Activated CD8-positive, alpha-beta memory T cell treated with anti-CD3 and anti-CD28 coated beads, Interleukin-2, amount 10 ng/mL, durations not matched to agents 7 days and 5 days (primary cell): Measurements from ENCODE around the gene SEMA3E. TPM values are rescaled to one million over a fixed set of nuclear protein-coding genes. Genes with fewer than 3 reads are reported as not detected.

Experiments used
- ATAC-seq: fragments of 150-1000 bp; cut with Tn5 transposase; one replicate; pipeline ENCODE4 v1.10.0; 2021; ENCODE audit warnings: moderate library complexity
- CTCF ChIA-PET: fragments of 350-600 bp; sonication (Branson Sonifier 250); formaldehyde crosslinking; loops from one replicate; lab custom pipeline; 2021; ENCODE audit warnings: antibody characterized with exemption; lab: Charles Lee
- DNase-seq: peaks from one replicate; pipeline ENCODE4 v3.0.0-alpha.2; 2020
- H3K27ac Mint-ChIP-seq: one replicate; pipeline ENCODE4 v1.8.0; 2021; ENCODE audit warnings: mild to moderate bottlenecking, mixed read lengths
- H3K27me3 Mint-ChIP-seq: one replicate; pipeline ENCODE4 v1.8.0; 2021; ENCODE audit warnings: mixed read lengths
- H3K36me3 Mint-ChIP-seq: one replicate; pipeline ENCODE4 v1.8.0; 2021; ENCODE audit warnings: mild to moderate bottlenecking, mixed read lengths
- H3K4me1 Mint-ChIP-seq: one replicate; pipeline ENCODE4 v1.8.0; 2021; ENCODE audit warnings: mixed read lengths
- H3K4me3 Mint-ChIP-seq: one replicate; pipeline ENCODE4 v1.8.0; 2021; ENCODE audit warnings: mild to moderate bottlenecking, moderate library complexity, mixed read lengths
- H3K9me3 Mint-ChIP-seq: one replicate; pipeline ENCODE4 v1.8.0; 2022; ENCODE audit warnings: low read depth, mixed read lengths
- total RNA-seq, 2 experiments: library from RNA; stranded (reverse); gene quantifications; one replicate each; pipeline ENCODE4 v1.2.3, GENCODE V29; 2021

The SEMA3E gene
- total RNA-seq, 2 experiments from 2014 or later = not detected

- Mint-ChIP-seq H3K4me1 (no peaks in the 10 kb centered on the region), H3K36me3 (no peaks in the 10 kb centered on the region), H3K9me3 (peaks cover 4% of the 10 kb centered on the region), H3K4me3 (no peak overlapping the region), H3K27ac (no peak overlapping the region), H3K27me3 (no peaks in the 10 kb centered on the region)
- DNase-seq = no peak
- ATAC-seq = no peak
- CTCF ChIA-PET = no interaction called here
These were observed 35.7 kb downstream of the SEMA3E start for GRCh38 chr7:83613232-83613631.

- Mint-ChIP-seq H3K9me3 (peaks cover 6% of the 10 kb centered on the region), H3K4me3 (no peak overlapping the region), H3K36me3 (no peaks in the 10 kb centered on the region), H3K27ac (no peak overlapping the region), H3K27me3 (no peaks in the 10 kb centered on the region), H3K4me1 (no peaks in the 10 kb centered on the region)
- DNase-seq (no peak), ATAC-seq (no peak)
- CTCF ChIA-PET = no interaction called here
These were observed 37.2 kb downstream of the SEMA3E start for GRCh38 chr7:83611776-83612175.

- H3K4me1 Mint-ChIP-seq = no peaks in the 10 kb centered on the region
- H3K27me3 Mint-ChIP-seq = no peaks in the 10 kb centered on the region
- H3K9me3 Mint-ChIP-seq = peaks cover 6% of the 10 kb centered on the region
- no peak overlapping the region for H3K4me3 Mint-ChIP-seq
- CTCF ChIA-PET = no interaction called here
- DNase-seq (no peak), ATAC-seq (no peak)
- no peaks in the 10 kb centered on the region for H3K36me3 Mint-ChIP-seq
- no peak overlapping the region for H3K27ac Mint-ChIP-seq
These were observed 38.2 kb downstream of the SEMA3E start for GRCh38 chr7:83610649-83611304.

GRCh38 chr7:83608716-83609115 lies 40.2 kb downstream of the SEMA3E start:
- CTCF ChIA-PET = no interaction called here
- no peaks in the 10 kb centered on the region for H3K4me1 Mint-ChIP-seq
- no peaks in the 10 kb centered on the region for H3K36me3 Mint-ChIP-seq
- no peak overlapping the region for H3K4me3 Mint-ChIP-seq
- ATAC-seq = no peak
- H3K27me3 Mint-ChIP-seq = no peaks in the 10 kb centered on the region
- H3K9me3 Mint-ChIP-seq = peaks cover 10% of the 10 kb centered on the region
- no peak for DNase-seq
- no peak overlapping the region for H3K27ac Mint-ChIP-seq

GRCh38 chr7:83603649-83604048 lies 45.3 kb downstream of the SEMA3E start:
- no peaks in the 10 kb centered on the region for H3K27me3 Mint-ChIP-seq
- ATAC-seq (no peak), DNase-seq (no peak)
- no peak overlapping the region for H3K4me3 Mint-ChIP-seq
- H3K4me1 Mint-ChIP-seq = no peaks in the 10 kb centered on the region
- H3K36me3 Mint-ChIP-seq = no peaks in the 10 kb centered on the region
- CTCF ChIA-PET = no interaction called here
- no peak overlapping the region for H3K27ac Mint-ChIP-seq
- H3K9me3 Mint-ChIP-seq = peaks cover 13% of the 10 kb centered on the region

GRCh38 chr7:83599131-83599530 lies 49.8 kb downstream of the SEMA3E start:
- Mint-ChIP-seq H3K36me3 (no peaks in the 10 kb centered on the region), H3K27ac (no peak overlapping the region), H3K4me3 (no peak overlapping the region), H3K9me3 (peaks cover 7% of the 10 kb centered on the region), H3K4me1 (no peaks in the 10 kb centered on the region), H3K27me3 (no peaks in the 10 kb centered on the region)
- ATAC-seq = no peak
- CTCF ChIA-PET = no interaction called here
- no peak for DNase-seq

- no peak for DNase-seq
- Mint-ChIP-seq H3K27ac (no peak overlapping the region), H3K4me3 (no peak overlapping the region), H3K36me3 (no peaks in the 10 kb centered on the region), H3K27me3 (no peaks in the 10 kb centered on the region), H3K9me3 (no peaks in the 10 kb centered on the region), H3K4me1 (no peaks in the 10 kb centered on the region)
- CTCF ChIA-PET = no interaction called here
- no peak for ATAC-seq
These were observed 54.9 kb downstream of the SEMA3E start for GRCh38 chr7:83593921-83594475.

- Mint-ChIP-seq H3K4me1 (no peaks in the 10 kb centered on the region), H3K27me3 (no peaks in the 10 kb centered on the region), H3K27ac (no peak overlapping the region), H3K36me3 (no peaks in the 10 kb centered on the region), H3K9me3 (peaks cover 3% of the 10 kb centered on the region), H3K4me3 (no peak overlapping the region)
- DNase-seq = no peak
- ATAC-seq = no peak
- CTCF ChIA-PET = no interaction called here
These were observed 60.2 kb downstream of the SEMA3E start for GRCh38 chr7:83588602-83589240.

GRCh38 chr7:83586281-83586680 lies 62.7 kb downstream of the SEMA3E start:
- DNase-seq = no peak
- H3K36me3 Mint-ChIP-seq = no peaks in the 10 kb centered on the region
- H3K27ac Mint-ChIP-seq = no peak overlapping the region
- H3K9me3 Mint-ChIP-seq = peaks cover 3% of the 10 kb centered on the region
- ATAC-seq = no peak
- CTCF ChIA-PET = no interaction called here
- no peaks in the 10 kb centered on the region for H3K27me3 Mint-ChIP-seq
- no peaks in the 10 kb centered on the region for H3K4me1 Mint-ChIP-seq
- no peak overlapping the region for H3K4me3 Mint-ChIP-seq

GRCh38 chr7:83581667-83582435 lies 67.1 kb downstream of the SEMA3E start:
- Mint-ChIP-seq H3K4me1 (no peaks in the 10 kb centered on the region), H3K27ac (no peak overlapping the region), H3K27me3 (no peaks in the 10 kb centered on the region), H3K9me3 (peaks cover 3% of the 10 kb centered on the region), H3K4me3 (no peak overlapping the region), H3K36me3 (no peaks in the 10 kb centered on the region)
- DNase-seq (no peak), ATAC-seq (no peak)
- CTCF ChIA-PET = no interaction called here

GRCh38 chr7:83579740-83580139 lies 69.2 kb downstream of the SEMA3E start:
- CTCF ChIA-PET = no interaction called here
- H3K4me3 Mint-ChIP-seq = no peak overlapping the region
- DNase-seq (no peak), ATAC-seq (no peak)
- H3K9me3 Mint-ChIP-seq = peaks cover 3% of the 10 kb centered on the region
- H3K36me3 Mint-ChIP-seq = no peaks in the 10 kb centered on the region
- no peak overlapping the region for H3K27ac Mint-ChIP-seq
- no peaks in the 10 kb centered on the region for H3K4me1 Mint-ChIP-seq
- H3K27me3 Mint-ChIP-seq = no peaks in the 10 kb centered on the region

GRCh38 chr7:83575436-83575835 lies 73.5 kb downstream of the SEMA3E start:
- no peaks in the 10 kb centered on the region for H3K4me1 Mint-ChIP-seq
- H3K27me3 Mint-ChIP-seq = no peaks in the 10 kb centered on the region
- no peaks in the 10 kb centered on the region for H3K9me3 Mint-ChIP-seq
- H3K27ac Mint-ChIP-seq = no peak overlapping the region
- CTCF ChIA-PET = no interaction called here
- no peak overlapping the region for H3K4me3 Mint-ChIP-seq
- DNase-seq (no peak), ATAC-seq (no peak)
- H3K36me3 Mint-ChIP-seq = no peaks in the 10 kb centered on the region

- H3K4me1 Mint-ChIP-seq = no peaks in the 10 kb centered on the region
- CTCF ChIA-PET = no interaction called here
- no peak overlapping the region for H3K27ac Mint-ChIP-seq
- no peak overlapping the region for H3K4me3 Mint-ChIP-seq
- no peak for ATAC-seq
- H3K36me3 Mint-ChIP-seq = no peaks in the 10 kb centered on the region
- H3K27me3 Mint-ChIP-seq = no peaks in the 10 kb centered on the region
- no peaks in the 10 kb centered on the region for H3K9me3 Mint-ChIP-seq
- DNase-seq = no peak
These were observed 74.3 kb downstream of the SEMA3E start for GRCh38 chr7:83574616-83575015.

- DNase-seq = no peak
- no peak overlapping the region for H3K4me3 Mint-ChIP-seq
- no peak overlapping the region for H3K27ac Mint-ChIP-seq
- no peaks in the 10 kb centered on the region for H3K4me1 Mint-ChIP-seq
- peaks cover 6% of the 10 kb centered on the region for H3K9me3 Mint-ChIP-seq
- no peaks in the 10 kb centered on the region for H3K36me3 Mint-ChIP-seq
- H3K27me3 Mint-ChIP-seq = no peaks in the 10 kb centered on the region
- CTCF ChIA-PET = no interaction called here
- ATAC-seq = no peak
These were observed 86.0 kb downstream of the SEMA3E start for GRCh38 chr7:83562960-83563359.
